SK-N-MC (cell line): ENCODE results near the gene DNAJC27.

ENCODE experiments used
- EZH2 ChIP-seq: fragments of 200-600 bp; sonication (generic); IDR thresholded peaks from one replicate; pipeline ENCODE4 v1.6.1; 2017; ENCODE audit warnings: antibody characterized with exemption
- FOXP2 ChIP-seq: optimal IDR thresholded peaks from 2 replicates; pipeline ENCODE3; 2011; ENCODE audit warnings: mild to moderate bottlenecking, moderate library complexity; ENCODE audit not compliant: insufficient read depth; ENCODE audit errors: extremely low read length, control extremely low read depth
- POLR2AphosphoS5 ChIP-seq: IDR thresholded peaks from 2 replicates; pipeline ENCODE4 v1.6.1; 2012; ENCODE audit warnings: mild to moderate bottlenecking, low read depth, low read length, borderline replicate concordance

DNA sequence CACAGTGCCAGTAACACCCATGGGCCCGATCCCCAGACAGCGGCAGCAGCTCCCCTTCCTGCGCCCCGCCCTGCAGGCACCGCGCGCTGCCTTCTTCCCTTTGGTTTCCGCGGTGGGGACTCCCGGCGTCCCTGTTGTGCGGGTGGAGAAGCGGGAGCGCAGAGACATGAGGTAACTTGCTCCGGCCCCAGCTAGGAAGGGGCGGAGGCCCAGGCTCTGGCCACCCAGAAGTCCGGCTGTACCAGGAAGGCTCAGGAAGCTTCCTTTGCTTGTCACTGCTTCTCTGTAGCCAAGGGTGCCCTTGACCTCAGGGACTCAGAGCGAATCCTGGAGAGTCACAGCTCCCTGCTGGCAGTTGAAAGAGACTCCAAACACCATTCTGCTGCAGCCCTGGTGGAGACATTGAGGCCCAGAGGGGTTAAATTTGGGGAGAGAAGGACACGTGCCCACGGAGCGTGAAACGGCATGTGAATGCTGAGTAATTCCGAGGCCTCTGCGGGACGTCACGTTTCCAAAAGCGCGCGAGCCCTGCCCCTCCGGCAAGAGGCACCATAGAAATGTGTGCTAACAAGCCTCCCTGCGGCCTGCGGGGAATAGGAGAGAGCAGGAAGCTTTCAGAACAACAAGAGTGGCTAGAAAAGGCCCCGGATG is 45.0 kb downstream of the DNAJC27 start:
- TF ChIP-seq POLR2AphosphoS5 (no peak), EZH2 (no peak), FOXP2 (no peak)
